NT2/D1 (cell line): Measurements from ENCODE around the gene BIRC5.

ENCODE experiments used
- SUZ12 ChIP-seq: IDR thresholded peaks from 2 replicates; pipeline ENCODE4 v1.6.1; 2011; ENCODE audit not compliant: insufficient read length, insufficient read depth; ENCODE audit errors: extremely low read depth
- YY1 ChIP-seq: IDR thresholded peaks from 2 replicates; pipeline ENCODE4 v1.6.1; 2011; ENCODE audit not compliant: insufficient read length, insufficient read depth
- ZNF274 ChIP-seq: IDR thresholded peaks from 2 replicates; pipeline ENCODE4 v1.6.1; 2011; ENCODE audit warnings: mild to moderate bottlenecking, low read depth, low read length

- TF ChIP-seq ZNF274 (no peak), YY1 (no peak), SUZ12 (no peak)
These were observed 42.9 kb downstream of the BIRC5 start for GRCh38 chr17:78256707-78257591.
